Measurements from ENCODE around the gene GTF2A1L.
"Not testable (repeated sequence)": the region's sequence is repeated elsewhere in the genome, so short reads cannot be mapped to it uniquely, and the experiment has no call there.

Gene GTF2A1L

DNA sequence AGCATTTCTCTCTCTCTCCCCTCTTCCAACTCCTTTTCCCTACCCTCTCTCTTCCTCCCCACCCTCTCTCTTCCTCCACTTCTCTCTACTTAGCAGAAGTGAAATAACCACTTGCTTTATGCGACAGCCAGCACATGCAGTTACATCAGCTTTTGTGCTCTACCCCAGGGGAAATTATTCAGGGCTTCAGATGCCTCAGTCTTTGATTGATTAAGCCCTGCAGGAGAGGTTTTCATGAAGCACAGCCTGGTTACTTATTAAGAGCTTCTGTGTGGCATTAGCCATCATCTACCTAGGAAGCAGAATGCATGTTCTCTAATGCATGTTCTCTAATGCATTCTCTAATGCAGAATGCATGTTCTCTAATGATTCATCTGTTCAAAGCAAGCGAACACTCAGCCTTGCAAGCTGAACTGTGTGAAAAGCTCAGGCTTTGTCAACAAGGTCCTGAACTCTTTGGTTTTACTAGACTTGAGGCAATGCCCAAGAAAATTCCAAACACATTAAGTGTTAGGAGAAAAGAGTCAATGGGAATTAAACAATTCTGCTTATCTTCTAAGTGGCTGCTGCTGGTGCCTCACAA lies 81.8 kb downstream of the GTF2A1L start:
- no peak for DNase-seq (ENCODE audit: low read depth in 2 of 2)

DNA sequence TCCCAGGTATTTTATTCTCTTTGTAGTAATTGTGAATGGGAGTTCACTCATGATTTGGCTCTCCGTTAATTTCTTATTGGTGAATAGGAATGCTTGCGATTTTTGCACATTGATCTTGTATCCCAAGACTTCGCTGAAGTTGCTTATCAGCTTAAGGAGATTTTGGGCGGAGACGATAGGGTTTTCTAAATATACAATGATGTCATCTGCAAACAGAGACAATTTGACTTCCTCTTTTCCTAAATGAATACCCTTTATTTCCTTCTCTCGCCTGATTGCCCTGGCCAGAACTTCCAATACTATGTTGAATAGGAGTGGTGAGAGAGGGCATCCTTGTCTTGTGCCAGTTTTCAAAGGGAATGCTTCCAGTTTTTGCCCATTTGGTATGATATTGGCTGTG lies 86.0 kb downstream of the GTF2A1L start:
- DNase-seq (ENCODE audit: low read depth in 2 of 2), result not testable (repeated sequence)

DNA sequence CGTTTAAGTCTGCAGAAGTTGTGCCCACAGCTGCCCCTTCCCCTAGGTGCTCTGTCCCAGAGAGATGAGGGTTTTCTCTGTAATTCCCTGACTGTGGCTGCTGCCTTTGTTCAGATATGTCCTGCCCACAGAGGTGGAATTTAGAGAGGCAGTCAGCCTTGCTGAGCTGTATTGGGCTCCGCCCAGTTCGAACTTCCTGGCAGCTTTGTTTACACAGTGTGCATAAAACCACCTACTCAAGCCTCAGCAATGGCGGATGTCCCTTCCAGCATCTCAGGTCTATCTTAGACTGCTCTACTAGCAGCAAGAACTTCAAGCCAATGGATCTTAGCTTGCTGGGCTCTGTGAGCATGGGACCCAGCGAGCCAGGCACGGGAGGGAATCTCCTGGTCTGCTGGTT lies 89.8 kb downstream of the GTF2A1L start:
- no peak for DNase-seq (ENCODE audit: low read depth in 2 of 2)

DNA sequence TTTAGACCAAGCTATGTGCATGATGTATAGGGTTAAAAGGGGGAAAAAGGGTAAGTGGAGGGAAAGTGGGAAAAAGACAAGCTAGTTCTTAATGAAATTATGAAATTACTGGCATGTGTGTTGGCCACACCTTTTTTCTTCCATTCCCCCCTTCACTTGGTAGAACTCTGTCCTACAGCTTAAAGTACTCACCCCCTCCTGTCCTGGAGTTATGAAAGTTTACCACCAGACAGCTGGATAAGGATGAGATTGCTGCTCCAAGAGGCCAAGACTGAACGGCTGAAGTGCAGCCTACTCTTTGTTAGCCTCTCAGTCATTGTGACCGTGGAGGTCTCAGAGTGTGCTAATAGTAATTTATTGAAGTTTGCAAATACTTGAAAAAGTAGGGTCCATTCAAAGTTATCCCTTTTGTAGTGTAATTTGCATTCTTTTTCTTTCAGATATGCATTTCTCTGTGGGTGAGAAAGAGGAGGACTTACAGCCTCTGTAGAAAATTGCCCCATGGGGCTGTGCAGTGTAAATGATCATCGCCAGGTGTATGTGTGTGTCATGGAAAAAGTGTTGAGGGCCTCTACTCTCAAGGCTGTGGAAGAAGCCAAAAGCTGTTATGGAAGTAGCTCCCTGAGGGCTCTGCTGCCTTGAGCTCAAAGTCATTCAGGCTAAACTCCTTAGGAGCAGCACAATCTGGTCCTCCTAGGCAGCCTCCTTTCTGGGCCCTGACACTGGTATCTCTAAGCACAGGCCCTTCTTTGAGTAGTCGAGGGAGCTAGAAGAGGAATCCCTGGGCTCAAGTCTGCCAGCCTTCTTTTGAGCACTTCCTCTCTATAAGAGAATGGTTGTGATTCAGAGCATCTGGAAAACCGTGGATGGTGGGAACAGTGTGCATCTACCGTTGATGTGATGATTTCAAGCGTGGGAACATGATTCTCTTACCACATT lies 91.7 kb downstream of the GTF2A1L start:
- no peak for DNase-seq (ENCODE audit: low read depth in 2 of 2)

DNA sequence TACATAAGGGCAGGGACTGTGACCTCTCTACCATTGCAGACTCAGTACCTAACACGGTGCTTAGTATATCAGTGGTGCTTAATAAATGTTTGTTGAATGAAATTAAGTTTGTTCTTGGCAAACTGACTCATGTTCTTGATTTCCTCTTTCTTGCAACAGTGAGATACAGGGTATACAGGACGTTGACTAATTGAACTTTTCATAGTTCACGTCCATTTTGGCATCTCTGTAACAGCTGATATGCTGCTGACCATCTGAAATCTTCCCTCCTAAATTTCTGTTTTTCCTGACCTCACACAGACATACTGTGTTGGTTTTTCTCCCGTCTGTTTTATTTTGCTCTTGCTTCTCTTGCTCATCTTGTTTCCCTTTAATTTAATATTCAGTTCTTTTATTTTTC lies 93.7 kb downstream of the GTF2A1L start:
- DNase-seq (ENCODE audit: low read depth in 2 of 2), result no peak

DNA sequence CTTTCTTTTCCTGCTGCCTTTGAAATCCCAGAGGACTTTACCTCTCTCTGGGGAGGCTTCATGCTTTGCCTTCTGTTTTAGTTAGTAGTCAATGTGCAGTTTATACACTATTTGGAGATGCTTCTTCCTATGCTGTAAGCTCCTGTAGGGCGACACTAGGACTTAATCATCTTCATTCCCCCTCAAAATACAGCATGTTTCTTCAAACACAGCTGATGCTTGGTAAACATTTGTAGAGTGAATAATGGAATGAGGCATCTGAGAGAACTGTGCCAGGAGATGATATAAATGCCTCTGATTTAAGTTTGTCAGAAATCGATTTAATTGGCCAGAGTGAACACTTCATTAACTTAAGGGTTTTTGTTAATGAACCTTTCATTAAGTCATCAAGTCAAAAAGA lies 94.5 kb downstream of the GTF2A1L start:
- no peak for DNase-seq (ENCODE audit: low read depth in 2 of 2)

DNA sequence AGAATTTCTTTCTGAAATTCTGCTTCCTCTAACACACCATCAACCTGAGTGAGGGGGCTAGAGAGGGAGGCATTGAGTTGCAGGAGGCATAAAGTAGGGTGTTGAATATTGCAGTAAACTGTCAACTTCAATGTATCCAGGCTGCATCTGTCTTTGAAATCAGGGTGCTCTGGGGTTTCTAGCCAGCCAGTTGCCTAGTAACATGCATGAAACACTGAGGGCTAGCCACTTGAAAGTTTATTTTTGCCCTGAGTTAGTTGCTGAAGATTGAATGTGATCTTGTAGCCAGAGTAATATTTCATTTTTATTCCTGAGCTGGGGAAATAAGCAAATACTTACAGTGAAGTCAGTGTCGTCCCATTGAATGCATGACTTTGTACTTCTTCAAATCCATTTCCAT lies 96.0 kb downstream of the GTF2A1L start:
- DNase-seq (ENCODE audit: low read depth in 2 of 2), result no peak

DNA sequence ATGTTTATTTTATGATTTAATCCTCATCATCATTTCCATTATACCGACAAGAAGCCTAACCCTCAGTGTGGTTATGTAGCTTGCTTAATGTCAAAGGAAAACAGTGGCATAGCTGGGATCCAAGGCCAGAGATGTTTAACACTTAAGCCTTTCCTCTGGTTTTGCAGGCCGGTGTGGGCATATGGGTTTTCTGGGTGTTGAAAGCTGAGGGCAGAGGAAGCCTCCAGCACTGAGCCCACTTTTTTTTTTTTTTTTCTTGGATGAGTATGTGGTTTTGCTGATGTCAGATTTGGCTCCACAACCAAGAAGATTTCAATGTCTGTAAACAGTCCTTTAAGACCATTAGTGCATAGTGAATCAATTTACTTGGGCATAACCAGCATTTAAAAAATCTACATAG lies 96.6 kb downstream of the GTF2A1L start:
- no peak for DNase-seq (ENCODE audit: low read depth in 2 of 2)

DNA sequence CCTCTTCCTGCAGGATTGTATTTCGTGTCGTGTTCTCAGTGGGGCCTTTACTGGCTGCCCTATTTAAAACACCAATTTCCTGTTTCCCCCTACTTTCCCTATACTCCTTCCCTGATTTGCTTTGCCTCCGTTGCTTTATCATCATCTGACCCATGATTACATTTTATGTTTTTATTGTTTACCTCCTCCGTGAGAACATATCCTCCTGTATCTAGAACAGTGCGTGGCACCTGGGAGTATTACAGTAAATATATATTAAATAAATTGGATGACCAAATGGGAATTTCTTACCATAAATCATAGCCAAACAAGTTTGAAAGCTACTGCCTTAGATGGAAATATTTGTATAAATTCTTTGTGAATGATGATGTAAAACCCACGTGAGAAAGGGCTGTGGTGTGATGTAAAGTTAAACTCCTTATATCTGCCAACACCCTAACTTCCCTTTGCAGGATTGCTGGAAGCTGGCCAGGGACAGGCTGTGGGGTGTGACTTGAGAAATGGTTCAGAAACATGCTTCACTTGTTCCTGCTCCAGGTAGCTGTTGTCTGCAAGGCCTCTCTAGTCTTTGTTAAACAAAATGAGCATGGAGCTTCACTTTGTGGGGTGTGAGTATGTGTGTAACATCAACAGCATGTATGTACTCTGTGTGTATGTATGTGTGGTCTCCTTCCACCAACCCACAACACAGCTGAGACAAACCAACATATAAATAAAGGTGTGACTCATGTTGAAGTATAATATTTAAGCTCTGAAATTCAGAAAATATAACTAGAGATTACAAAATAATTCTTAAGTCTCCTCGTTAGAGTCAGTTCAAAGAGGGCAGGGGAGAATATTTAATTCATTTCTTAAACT lies 97.6 kb downstream of the GTF2A1L start:
- no peak for DNase-seq (ENCODE audit: low read depth in 2 of 2)

DNA sequence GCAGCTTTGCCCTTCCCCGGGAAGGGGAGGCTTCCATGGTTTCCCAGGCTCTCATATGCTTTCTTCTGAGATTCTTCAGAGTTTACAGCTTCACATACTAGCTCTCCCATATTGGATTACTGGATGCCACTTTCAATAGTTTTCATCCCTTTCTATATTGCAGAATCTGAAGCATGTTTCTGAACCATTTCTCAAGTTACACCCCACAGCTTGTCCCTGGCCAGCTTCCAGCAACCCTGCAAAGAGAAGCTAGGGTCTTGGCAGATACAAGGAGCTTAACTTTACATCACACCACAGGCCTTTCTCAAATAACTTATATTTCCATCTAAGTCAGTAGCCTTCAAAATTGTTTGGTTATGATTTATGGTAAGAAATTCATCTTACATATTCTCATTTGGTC lies 98.3 kb downstream of the GTF2A1L start:
- DNase-seq (ENCODE audit: low read depth in 2 of 2), result no peak

DNA sequence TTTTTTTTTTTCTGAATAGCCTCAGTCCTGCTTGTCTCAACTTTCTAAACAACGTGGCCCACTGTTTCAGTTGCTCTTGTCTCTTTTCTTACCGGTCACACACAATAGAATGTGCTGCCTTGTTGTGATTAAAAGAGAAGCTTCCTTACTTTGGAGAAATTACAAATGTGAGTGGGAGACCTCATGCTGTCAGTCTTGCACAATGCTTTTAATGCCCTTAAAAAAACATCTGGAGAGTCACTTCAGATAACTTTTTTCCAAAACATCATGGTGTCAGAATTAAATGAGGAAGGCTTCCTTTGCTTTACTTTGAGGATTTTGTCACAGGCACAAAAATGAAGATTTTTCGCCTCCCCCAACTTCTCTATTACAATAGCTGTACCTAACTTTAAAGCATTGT lies 100.2 kb downstream of the GTF2A1L start:
- no peak for DNase-seq (ENCODE audit: low read depth in 2 of 2)

DNA sequence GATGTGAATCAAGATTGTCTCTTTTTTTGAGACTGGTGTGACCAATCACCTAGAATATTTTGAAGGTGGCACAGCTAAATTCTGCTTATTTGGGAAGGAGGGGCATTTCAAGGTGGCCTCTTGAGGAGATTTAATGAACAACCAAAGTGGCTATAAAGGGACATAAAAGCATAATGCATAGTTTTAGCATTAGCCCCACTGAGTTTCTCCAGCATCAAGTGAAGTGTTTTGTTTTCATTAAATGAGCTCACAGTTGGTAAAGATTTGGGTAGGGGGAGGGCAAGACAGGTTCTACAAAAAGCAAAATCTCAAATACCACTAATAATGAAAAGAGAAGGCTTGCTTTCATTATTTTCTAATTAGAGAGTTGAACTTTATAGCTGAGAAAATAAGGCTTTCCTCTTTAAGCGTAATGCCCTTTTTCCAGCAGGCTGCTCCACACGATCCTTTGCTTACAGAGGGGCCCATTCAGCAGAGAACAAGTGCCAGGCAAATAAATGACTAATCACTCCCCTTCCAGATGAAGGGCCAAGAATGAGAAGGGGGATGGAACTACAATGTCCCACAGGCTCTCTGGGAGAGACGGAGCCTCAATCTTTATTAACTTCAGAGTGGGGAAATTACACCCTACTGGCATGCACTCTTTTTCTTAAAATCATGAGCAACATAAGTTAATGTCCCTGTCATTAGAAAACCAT lies 102.0 kb downstream of the GTF2A1L start:
- DNase-seq (ENCODE audit: low read depth in 2 of 2), result no peak

DNA sequence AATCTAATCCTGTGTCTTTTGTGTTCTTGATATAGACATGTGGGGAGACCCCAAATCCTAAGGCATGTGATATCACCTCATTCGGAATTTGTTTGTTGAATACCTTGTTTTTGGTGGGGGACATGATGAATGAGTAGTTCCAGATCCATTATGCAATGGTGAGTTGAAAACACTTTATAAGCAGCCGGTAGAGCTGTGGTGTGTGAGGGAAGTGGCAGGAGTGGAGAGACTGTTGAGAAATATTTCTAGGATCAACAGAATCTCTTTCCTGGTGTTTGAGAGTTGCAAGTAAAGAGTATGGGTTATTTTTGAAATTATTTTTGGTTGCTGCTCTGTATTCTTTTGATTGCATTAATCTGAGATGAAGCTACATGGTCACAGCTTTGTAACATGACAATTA lies 103.5 kb downstream of the GTF2A1L start:
- no peak for DNase-seq (ENCODE audit: low read depth in 2 of 2)

DNA sequence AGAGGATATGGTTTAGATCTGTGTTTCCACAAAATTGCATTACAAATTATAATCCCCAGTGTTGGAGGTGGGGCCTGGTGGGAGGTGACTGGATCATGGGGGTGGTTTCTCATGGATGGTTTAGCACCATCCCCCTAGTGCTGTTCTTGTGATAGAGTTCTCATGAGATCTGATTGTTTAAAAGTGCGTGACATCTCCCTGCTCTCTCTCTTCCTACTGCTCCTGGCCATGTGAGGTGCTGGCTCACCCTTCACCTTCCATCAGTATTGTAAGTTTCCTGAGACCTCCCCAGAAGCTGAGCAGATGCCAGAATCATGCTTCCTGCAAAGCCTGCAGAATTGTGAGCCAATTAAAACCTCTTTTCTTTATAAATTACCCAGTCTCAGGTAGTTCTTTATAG lies 104.7 kb downstream of the GTF2A1L start:
- DNase-seq (ENCODE audit: low read depth in 2 of 2), result no peak

DNA sequence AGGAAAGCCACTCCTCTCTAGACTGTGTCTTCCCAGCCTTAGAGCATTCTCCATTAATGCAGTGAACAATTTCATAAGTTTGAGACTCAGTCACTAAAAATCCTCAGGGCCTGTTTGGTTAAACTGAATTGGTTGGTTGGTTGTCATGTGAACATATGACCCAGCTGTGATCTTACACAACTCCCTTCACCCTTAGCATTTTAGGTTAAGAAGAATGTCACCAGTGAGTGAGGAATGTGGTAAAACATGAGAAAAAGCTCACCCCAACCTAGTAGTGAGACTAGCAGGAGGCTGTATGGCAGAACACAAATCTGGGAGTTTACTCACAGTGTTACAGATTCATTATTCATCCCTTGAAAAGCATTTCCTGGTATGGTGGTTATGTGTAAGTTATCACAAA lies 105.5 kb downstream of the GTF2A1L start:
- no peak for DNase-seq (ENCODE audit: low read depth in 2 of 2)

DNA sequence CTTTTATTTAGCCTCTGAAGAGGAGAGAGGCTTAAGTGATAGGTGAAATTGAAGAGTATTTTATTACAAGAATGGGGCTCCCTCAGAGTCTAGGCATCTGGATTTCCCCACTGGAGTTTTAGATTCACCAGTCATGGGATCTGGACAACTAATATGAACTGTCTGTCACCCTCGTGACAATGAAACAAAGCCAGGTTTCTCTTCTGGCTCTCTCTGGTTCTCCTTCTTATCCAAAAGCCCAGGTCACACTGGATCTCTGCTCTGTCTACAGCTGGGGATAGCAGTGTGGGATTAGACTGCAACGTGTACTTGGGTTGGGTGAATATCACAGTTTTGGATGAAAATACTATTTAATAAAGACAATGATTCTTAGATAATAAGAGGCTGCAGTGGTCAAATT lies 106.6 kb downstream of the GTF2A1L start:
- DNase-seq (ENCODE audit: low read depth in 2 of 2), result no peak

DNA sequence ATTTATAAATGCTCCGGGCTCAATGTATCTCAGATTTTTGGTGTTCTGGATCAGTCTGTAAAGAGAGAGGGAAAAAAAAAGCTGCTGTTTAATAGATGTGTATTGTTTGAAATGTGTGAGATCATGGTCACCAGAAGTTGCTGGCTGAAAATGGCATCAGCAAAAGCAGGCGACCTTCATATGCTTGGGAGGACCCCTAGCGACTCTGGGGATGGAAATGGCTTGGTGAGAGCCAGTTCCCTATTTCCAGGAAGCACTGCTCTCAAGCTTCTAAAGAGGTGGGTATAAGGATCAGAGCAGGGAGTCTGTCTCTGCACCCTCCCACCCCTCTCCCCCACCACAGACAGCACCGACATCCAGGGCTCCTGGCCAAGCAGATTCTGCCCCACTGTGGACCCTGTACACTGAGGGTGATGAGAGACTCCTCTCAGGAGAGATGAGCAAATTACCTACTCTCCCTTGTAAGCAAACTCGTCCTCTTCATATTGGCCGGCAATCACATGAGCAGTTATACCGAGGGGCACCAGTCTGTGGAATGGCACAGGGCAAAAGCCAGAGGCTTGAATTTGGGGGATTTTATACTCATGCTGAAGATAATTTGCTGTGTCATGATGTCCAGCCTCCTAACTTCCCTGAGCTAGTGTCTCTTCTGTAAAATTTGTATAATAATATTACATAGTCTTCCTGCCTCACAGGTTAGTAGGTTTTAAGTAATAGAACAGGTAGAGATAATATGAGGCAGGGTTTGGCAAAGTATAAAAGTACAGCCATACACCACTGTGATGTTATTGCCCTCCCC lies 108.2 kb downstream of the GTF2A1L start:
- no peak for DNase-seq (ENCODE audit: low read depth in 2 of 2)

DNA sequence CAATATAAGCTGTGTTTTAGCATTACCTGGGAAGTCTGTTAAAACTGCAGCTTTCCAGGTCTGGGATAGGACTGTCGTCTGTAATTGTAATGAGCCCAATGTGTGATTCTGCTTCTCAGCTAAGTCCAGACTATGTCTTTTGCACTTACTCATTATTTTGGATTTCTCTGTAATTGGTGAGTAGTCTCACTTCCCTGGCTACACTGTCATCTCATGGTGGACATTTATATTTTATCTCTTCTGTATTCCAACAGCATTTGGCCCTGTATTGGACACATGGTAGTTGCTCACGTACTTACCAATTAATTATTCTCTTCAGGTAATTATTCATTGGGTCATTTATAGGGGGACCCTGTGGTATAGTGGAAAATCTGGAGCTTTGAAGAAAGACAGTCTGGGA lies 109.9 kb downstream of the GTF2A1L start:
- no peak for DNase-seq (ENCODE audit: low read depth in 2 of 2)

DNA sequence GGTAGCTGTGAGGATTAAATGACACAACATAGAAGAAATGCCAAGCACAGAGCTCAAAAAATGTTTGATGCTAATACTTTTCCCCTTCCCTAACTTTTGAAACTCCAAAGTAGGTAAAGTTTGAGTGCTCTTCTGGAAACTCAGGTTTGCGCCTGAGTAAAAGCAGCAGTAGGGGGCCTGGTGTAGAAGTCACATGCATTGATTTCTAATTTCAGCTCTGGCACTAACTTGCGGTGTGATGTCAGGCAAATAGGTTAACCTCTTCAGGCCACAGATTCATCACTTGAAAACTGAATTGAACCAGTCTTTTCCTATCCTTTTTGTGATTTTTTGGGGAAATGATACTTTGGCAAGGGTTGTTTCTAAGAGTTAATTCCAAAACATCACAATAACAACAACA lies 110.6 kb downstream of the GTF2A1L start:
- no peak for DNase-seq (ENCODE audit: low read depth in 2 of 2)

DNA sequence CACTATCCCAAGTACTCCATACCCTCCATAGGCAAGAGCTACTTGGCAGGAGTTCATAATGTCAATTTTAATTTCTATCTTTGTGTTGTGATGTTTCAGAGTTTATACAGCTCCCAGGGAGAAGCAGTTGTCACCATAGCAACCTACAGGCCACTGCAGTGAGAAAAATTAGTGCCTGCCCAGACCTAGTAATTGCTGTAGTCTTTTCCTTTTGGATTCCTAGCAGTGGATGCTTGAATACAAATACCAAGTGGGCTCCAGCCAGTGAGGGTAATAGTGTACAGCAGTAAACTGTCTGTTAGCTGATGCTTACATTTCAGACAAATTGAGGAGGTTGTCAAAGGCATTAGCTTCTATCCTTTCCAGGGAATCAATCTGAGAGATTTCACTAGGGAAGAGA lies 111.2 kb downstream of the GTF2A1L start:
- no peak for DNase-seq (ENCODE audit: low read depth in 2 of 2)

All from stimulated activated CD8-positive, alpha-beta memory T cell treated with anti-CD3 and anti-CD28 coated beads, Interleukin-7, amount 100 ng/mL, for 1 hour (primary cell).